Neutrophil (primary cell): Measurements from ENCODE around the gene CUEDC2.

ENCODE experiments used
- H3K27ac ChIP-seq: fragments of 200-600 bp; sonication (generic); 2 replicates; pipeline ENCODE4 v1.5.1; 2016; ENCODE audit warnings: mild to moderate bottlenecking, moderate library complexity
- H3K27me3 ChIP-seq: fragments of 200-600 bp; sonication (generic); 2 replicates; pipeline ENCODE4 v1.6.0; 2016; ENCODE audit warnings: mild to moderate bottlenecking
- H3K36me3 ChIP-seq: fragments of 200-600 bp; sonication (generic); 2 replicates; pipeline ENCODE4 v1.5.1; 2017
- H3K4me1 ChIP-seq, 2 experiments: fragments of 200-600 bp in 1 of 2; sonication (generic) in 1 of 2; 1 replicate in 1 of 2; 2 replicates in 1 of 2; pipeline versions ENCODE4 v1.5.1 to v1.6.1; 2013 to 2016; ENCODE audit warnings: low read depth in 1 of 2, low read length in 1 of 2, mild to moderate bottlenecking in 1 of 2, moderate library complexity in 1 of 2; ENCODE audit not compliant: control insufficient read depth in 1 of 2, insufficient read depth in 1 of 2
- H3K4me3 ChIP-seq, 2 experiments: fragments of 200-600 bp in 1 of 2; sonication (generic) in 1 of 2; 1 replicate in 1 of 2; 2 replicates in 1 of 2; pipeline ENCODE4 v1.5.1; 2013 to 2016; ENCODE audit warnings: low read depth in 1 of 2, low read length in 1 of 2, mild to moderate bottlenecking in 1 of 2, moderate library complexity in 1 of 2
- H3K9me3 ChIP-seq: fragments of 200-600 bp; sonication (generic); 2 replicates; pipeline ENCODE4 v1.5.1; 2016
- CTCF ChIP-seq: fragments of 200-600 bp; sonication (generic); IDR thresholded peaks from 2 replicates; pipeline ENCODE4 v1.5.1; 2016; ENCODE audit warnings: antibody characterized with exemption

CUEDC2 gene

GRCh38 chr10:102465466-102465865 is 33.1 kb upstream of the CUEDC2 start:
- H3K27me3 ChIP-seq, result no peaks in the 10 kb centered on the region
- H3K27ac ChIP-seq, result no peak overlapping the region
- no peak overlapping the region for H3K4me3 ChIP-seq
- H3K9me3 ChIP-seq, result no peaks in the 10 kb centered on the region
- peaks cover 77 to 83% of the 10 kb centered on the region in 2 experiments for H3K4me1 ChIP-seq
- H3K36me3 ChIP-seq, result no peaks in the 10 kb centered on the region
- TF ChIP-seq CTCF, result no peak

- H3K36me3 ChIP-seq, result no peaks in the 10 kb centered on the region
- H3K27me3 ChIP-seq, result no peaks in the 10 kb centered on the region
- no peaks in the 10 kb centered on the region for H3K9me3 ChIP-seq
- H3K4me1 ChIP-seq, result peaks cover 62 to 68% of the 10 kb centered on the region in 2 experiments
- no peak overlapping the region for H3K4me3 ChIP-seq
- TF ChIP-seq CTCF, result no peak
- no peak overlapping the region for H3K27ac ChIP-seq
Observed at GRCh38 chr10:102463983-102464382, 31.6 kb upstream of the CUEDC2 start.

GRCh38 chr10:102462512-102463054 is 30.2 kb upstream of the CUEDC2 start:
- H3K27ac ChIP-seq, result peak overlapping the region; percentile 70
- H3K4me3 ChIP-seq, result peak overlapping the region; percentile 65 to 69
- TF ChIP-seq CTCF, result no peak

GRCh38 chr10:102461187-102462054 is 29.0 kb upstream of the CUEDC2 start:
- Histone ChIP-seq H3K27ac (peak overlapping the region; percentile 70), H3K4me3 (peak overlapping the region; percentile 65 to 69), H3K9me3 (no peaks in the 10 kb centered on the region), H3K27me3 (no peaks in the 10 kb centered on the region), H3K4me1 (peaks cover 44 to 50% of the 10 kb centered on the region in 2 experiments), H3K36me3 (no peaks in the 10 kb centered on the region)
- TF ChIP-seq CTCF, result peak; percentile 17

More at GRCh38 chr10:102462512-102463054, 30.2 kb upstream of the CUEDC2 start:
- Histone ChIP-seq H3K27me3 (no peaks in the 10 kb centered on the region), H3K4me1 (peaks cover 48 to 54% of the 10 kb centered on the region in 2 experiments), H3K36me3 (no peaks in the 10 kb centered on the region), H3K9me3 (no peaks in the 10 kb centered on the region)

- Histone ChIP-seq H3K27ac (peak overlapping the region; percentile 70), H3K9me3 (no peaks in the 10 kb centered on the region), H3K27me3 (no peaks in the 10 kb centered on the region), H3K36me3 (no peaks in the 10 kb centered on the region), H3K4me3 (peak overlapping the region; percentile 65 to 69), H3K4me1 (peaks cover 50 to 53% of the 10 kb centered on the region in 2 experiments)
- no peak for TF ChIP-seq CTCF
Observed at GRCh38 chr10:102460836-102461186, 28.4 kb upstream of the CUEDC2 start.
